Body of pancreas (tissue), 4 donors: ENCODE data around the gene VASH1.

Source experiments
- CTCF ChIP-seq, 7 experiments: fragments of 450-650 bp in 4 of 7; fragments of 200-600 bp in 3 of 7; sonication (generic) in 3 of 7; IDR thresholded peaks; one replicate each; pipeline ENCODE4 v1.5.1; 2016 to 2019; ENCODE audit warnings: antibody characterized with exemption in 7 of 7
- POLR2A ChIP-seq, 3 donors: fragments of 450-650 bp; IDR thresholded peaks; one replicate each; pipeline ENCODE4 v1.6.1; 2016; ENCODE audit warnings: antibody characterized with exemption in 3 of 3, mild to moderate bottlenecking in 2 of 3

DNA sequence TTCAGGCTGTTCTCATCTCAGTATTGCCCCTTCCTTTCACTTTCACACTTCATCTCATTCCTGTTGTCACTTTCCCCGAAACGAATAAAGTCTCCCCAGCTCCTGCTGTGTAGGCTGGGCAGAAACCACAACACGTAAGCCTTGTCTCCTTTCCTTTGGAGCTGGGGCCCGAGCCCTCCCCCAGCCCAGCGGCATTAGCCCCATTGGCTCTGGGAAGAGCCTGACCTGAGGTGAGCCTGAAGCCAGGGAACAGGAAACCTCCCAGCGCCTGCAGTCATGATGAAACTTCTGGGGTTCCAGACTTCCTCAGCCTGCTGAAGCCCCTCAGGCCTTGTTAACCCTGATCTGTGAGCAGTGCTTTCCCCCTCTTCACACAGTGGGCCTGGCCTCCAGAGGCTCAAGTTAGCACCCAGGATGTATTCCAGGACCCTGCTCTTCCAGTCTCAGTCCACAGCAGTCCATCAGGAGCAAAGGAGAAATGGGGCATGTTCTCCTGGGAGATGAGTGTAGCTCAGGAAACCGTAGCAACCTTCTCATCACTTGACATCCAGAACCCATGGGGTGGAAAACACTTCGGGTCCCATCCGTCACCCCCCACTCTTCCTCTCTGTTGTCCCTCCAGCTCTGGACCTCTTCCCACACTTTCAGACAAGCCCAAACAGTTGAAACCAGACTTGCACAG is 21.8 kb downstream of the VASH1 start:
- TF ChIP-seq POLR2A (IDR thresholded peaks at IDR 0.05) (no peak), CTCF (IDR thresholded peaks at IDR 0.05) (no peak)
